Measurements from ENCODE around the gene SLC29A4. TPM values are rescaled to one million over a fixed set of nuclear protein-coding genes. Genes with fewer than 3 reads are reported as not detected.

Gene SLC29A4
- total RNA-seq, 1 experiment from 2014 or later, result 24.5 TPM

DNA sequence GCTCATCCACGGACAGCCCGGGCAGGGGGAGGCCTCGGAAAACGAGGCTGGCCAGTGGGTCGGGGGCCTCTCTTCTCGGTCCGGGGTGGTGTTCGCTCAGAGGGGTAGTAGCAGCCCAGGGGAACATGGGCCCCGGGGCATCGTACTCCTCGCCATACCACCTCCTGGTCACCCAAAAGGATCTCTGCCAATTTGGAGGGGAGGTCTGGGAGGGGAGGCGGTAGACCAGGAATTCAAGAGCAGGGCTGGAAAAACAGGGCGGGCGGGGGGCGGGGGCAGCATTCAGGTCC lies 67.4 kb downstream of the SLC29A4 start (continued):
- TF ChIP-seq, protein P1, sequence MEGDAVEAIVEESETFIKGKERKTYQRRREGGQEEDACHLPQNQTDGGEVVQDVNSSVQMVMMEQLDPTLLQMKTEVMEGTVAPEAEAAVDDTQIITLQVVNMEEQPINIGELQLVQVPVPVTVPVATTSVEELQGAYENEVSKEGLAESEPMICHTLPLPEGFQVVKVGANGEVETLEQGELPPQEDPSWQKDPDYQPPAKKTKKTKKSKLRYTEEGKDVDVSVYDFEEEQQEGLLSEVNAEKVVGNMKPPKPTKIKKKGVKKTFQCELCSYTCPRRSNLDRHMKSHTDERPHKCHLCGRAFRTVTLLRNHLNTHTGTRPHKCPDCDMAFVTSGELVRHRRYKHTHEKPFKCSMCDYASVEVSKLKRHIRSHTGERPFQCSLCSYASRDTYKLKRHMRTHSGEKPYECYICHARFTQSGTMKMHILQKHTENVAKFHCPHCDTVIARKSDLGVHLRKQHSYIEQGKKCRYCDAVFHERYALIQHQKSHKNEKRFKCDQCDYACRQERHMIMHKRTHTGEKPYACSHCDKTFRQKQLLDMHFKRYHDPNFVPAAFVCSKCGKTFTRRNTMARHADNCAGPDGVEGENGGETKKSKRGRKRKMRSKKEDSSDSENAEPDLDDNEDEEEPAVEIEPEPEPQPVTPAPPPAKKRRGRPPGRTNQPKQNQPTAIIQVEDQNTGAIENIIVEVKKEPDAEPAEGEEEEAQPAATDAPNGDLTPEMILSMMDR (IDR thresholded peaks at IDR 0.05 in 2 of 3, conservative IDR thresholded peaks at IDR 0.05 in 1 of 3; ENCODE audit: borderline replicate concordance in 1 of 3, insufficient read depth in 1 of 3, low read depth in 2 of 3, low read length in 2 of 3), result no peak
- no peak for TF ChIP-seq ELF1 (IDR thresholded peaks at IDR 0.05; ENCODE audit: borderline replicate concordance, low read depth)
- TF ChIP-seq JUND (IDR thresholded peaks at IDR 0.05), result no peak
- TF ChIP-seq SIN3A (IDR thresholded peaks at IDR 0.05; ENCODE audit: low read depth), result no peak

DNA sequence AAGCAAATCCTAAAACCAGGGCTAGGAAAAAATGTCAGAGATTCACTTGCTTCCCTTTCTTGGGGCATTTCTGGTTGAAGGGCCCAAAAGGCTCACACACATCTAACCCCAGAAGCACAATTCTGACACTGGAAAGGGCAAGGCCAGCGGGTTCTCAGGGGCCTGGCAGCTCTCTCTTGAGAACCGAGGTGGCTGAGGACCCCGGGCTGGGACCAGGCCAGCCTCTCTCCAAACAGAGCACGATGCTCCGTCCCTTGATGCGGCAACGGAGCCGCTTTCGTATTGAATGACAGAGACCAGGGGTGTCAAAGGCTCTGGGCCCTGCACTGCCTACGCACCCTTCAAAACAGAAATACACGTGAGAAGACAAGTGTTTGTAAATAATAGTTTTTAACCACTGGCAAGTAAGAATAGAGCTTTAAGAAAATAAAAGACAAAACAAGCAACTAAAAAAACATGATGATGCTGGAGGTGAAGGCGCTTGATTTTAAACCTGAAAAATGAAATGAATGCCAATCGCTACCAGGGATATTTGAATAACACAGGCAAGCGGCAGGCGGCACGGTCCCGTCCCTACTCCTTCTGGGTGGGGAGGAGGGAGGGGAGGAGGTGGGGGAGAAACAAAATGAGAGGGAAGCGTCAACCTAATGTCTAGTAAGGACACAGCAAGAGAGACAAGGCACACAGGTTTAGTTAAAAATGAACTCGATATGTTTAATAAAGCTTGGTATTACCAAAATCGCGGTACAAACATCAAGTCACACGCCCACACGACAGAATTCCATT lies 68.0 kb downstream of the SLC29A4 start:
- H3K4me3 ChIP-seq (replicated peaks in 1 of 2; ENCODE audit: low read depth in 1 of 2, low read length in 2 of 2), result no peak overlapping the region
- H3K9me2 ChIP-seq (ENCODE audit: insufficient read depth), result no peaks in the 10 kb centered on the region
- BruUV-seq (replicated peaks), result no TSS peak
- DNase-seq (ENCODE audit: low read depth, low spot score) (no peak), ATAC-seq (no peak)
- no peaks in the 10 kb centered on the region for H4K20me1 ChIP-seq (ENCODE audit: insufficient read depth)
- H3K9ac ChIP-seq (ENCODE audit: low read length), result no peak overlapping the region
- no peak overlapping the region for H3K4me2 ChIP-seq (ENCODE audit: low read length)
- ChIA-PET RAD21 (ENCODE audit: low non-redundant PET in 1 of 2, low total read pairs in 2 of 2, uncharacterized antibody in 2 of 2, unreplicated experiment in 2 of 2) (no interaction called here), CTCF (no interaction called here), POLR2A (no interaction called here)
- peaks cover 5 to 22% of the 10 kb centered on the region in 2 experiments; a peak in 2 of 4 replicates for H3K36me3 ChIP-seq (ENCODE audit: control insufficient read depth in 1 of 2, insufficient read depth in 2 of 2, low read length in 2 of 2)
- no peak overlapping the region for H3K27ac ChIP-seq (ENCODE audit: low read depth, low read length)
- peaks cover 35% of the 10 kb centered on the region for H3K79me2 ChIP-seq (ENCODE audit: insufficient read depth, low read length)
- no peaks in the 10 kb centered on the region for H3K4me1 ChIP-seq (ENCODE audit: control insufficient read depth in 1 of 2, insufficient read depth in 2 of 2, low read length in 2 of 2)
- no peak for TF ChIP-seq YY1 (IDR thresholded peaks at IDR 0.05; ENCODE audit: extremely low read depth, insufficient replicate concordance, low read depth, low read length)
- no peak for TF ChIP-seq CBX3 (IDR thresholded peaks at IDR 0.05; ENCODE audit: low read depth)
- no peak for TF ChIP-seq POLR2AphosphoS5 (IDR thresholded peaks at IDR 0.05; ENCODE audit: low read depth, low read length)
- no peak for TF ChIP-seq ELF1 (IDR thresholded peaks at IDR 0.05; ENCODE audit: borderline replicate concordance, low read depth)
- TF ChIP-seq TCF7L2 (IDR thresholded peaks at IDR 0.05; ENCODE audit: borderline replicate concordance, extremely low read depth, insufficient read depth, insufficient read length), result no peak
- no peak for TF ChIP-seq POLR2A (IDR thresholded peaks at IDR 0.05; ENCODE audit: borderline replicate concordance, extremely low read depth, insufficient read depth, insufficient read length)
- no peak overlapping the region for H2AFZ ChIP-seq (ENCODE audit: low read depth, low read length, poor library complexity, severe bottlenecking)
- no peaks in the 10 kb centered on the region for H3K9me3 ChIP-seq (ENCODE audit: control insufficient read depth in 1 of 2, insufficient read depth in 1 of 2, low read depth in 1 of 2, low read length in 2 of 2)
- H3K27me3 ChIP-seq (ENCODE audit: insufficient read depth, low read length), result no peaks in the 10 kb centered on the region
- intact Hi-C loops (cut with micrococcal nuclease), result no loop called here
